HCT116 (cell line): ENCODE data around the gene IL36B. TPM values are rescaled to one million over a fixed set of nuclear protein-coding genes. Genes with fewer than 3 reads are reported as not detected.

Source experiments
- ATAC-seq: fragments of 200-7000 bp; cut with Tn5 transposase; 2 replicates; pipeline ENCODE4 v1.9.1; 2020; ENCODE audit warnings: mild to moderate bottlenecking, moderate library complexity
- BruUV-seq: library from RNA; stranded (reverse); fragments of 400-500 nt; replicated peaks from 2 replicates; lab custom pipeline; 2021; lab: Mats Ljungman, UMichigan
- CTCF ChIA-PET: fragments of 300-600 bp; sonication (Branson Sonifier 250); formaldehyde crosslinking; loops from one replicate; lab custom pipeline; 2021; ENCODE audit warnings: antibody characterized with exemption; lab: Charles Lee
- POLR2A ChIA-PET: fragments of 300-600, 350-600 bp; sonication (Branson Sonifier 250); formaldehyde crosslinking; loops from one replicate; lab custom pipeline; 2021; ENCODE audit warnings: antibody characterized with exemption; lab: Charles Lee
- RAD21 ChIA-PET, 2 experiments: fragments of 300-600 bp; sonication (Branson Sonifier 250); formaldehyde crosslinking; loops; one replicate each; lab custom pipeline; 2023; ENCODE audit warnings: low total read pairs in 2 of 2; ENCODE audit not compliant: uncharacterized antibody in 2 of 2, unreplicated experiment in 2 of 2, low non-redundant PET in 1 of 2; lab: Charles Lee
- DNase-seq: peaks from one replicate; pipeline ENCODE4 v3.0.0-alpha.2; 2010; ENCODE audit warnings: low read depth, low spot score
- H2AFZ ChIP-seq: fragments of 200-600 bp; shearing (Covaris generic), sonication (generic); 2 replicates; pipeline ENCODE4 v1.6.1; 2017; ENCODE audit warnings: low read depth, mixed run types, mixed read lengths, antibody characterized with exemption, low read length; ENCODE audit not compliant: poor library complexity, severe bottlenecking
- H3K27ac ChIP-seq: 2 replicates; pipeline ENCODE4 v1.5.1; 2012; ENCODE audit warnings: low read depth, low read length
- H3K27me3 ChIP-seq: fragments of 200-600 bp; sonication (generic); 2 replicates; pipeline ENCODE4 v1.6.1; 2016; ENCODE audit warnings: mixed run types, low read length, mixed read lengths; ENCODE audit not compliant: insufficient read depth
- H3K36me3 ChIP-seq, 2 experiments: fragments of 200-500 bp in 1 of 2; fragments of 200-600 bp in 1 of 2; sonication (Bioruptor generic) in 1 of 2; sonication (generic) in 1 of 2; 2 replicates each; pipeline versions ENCODE4 v1.5.1 to v1.6.1; 2014 to 2016; ENCODE audit warnings: low read length in 2 of 2, inconsistent platforms in 1 of 2, mixed read lengths in 1 of 2, mixed run types in 1 of 2; ENCODE audit not compliant: insufficient read depth in 2 of 2, control insufficient read depth in 1 of 2
- H3K4me1 ChIP-seq, 2 experiments: fragments of 200-600 bp in 1 of 2; sonication (generic) in 1 of 2; 2 replicates each; pipeline versions ENCODE4 v1.5.1 to v1.6.1; 2012 to 2017; ENCODE audit warnings: low read length in 2 of 2, inconsistent platforms in 1 of 2, mild to moderate bottlenecking in 1 of 2, mixed read lengths in 1 of 2, mixed run types in 1 of 2, moderate library complexity in 1 of 2; ENCODE audit not compliant: insufficient read depth in 2 of 2, control insufficient read depth in 1 of 2
- H3K4me2 ChIP-seq: fragments of 200-600 bp; sonication (generic); 2 replicates; pipeline ENCODE4 v1.6.1; 2017; ENCODE audit warnings: mixed run types, low read length, mixed read lengths
- H3K4me3 ChIP-seq, 2 experiments: fragments of 200-600 bp in 1 of 2; sonication (generic) in 1 of 2; replicated peaks in 1 of 2; 2 replicates each; pipeline ENCODE4 v1.5.1; 2011 to 2016; ENCODE audit warnings: low read length in 2 of 2, control low read depth in 1 of 2, low read depth in 1 of 2, mild to moderate bottlenecking in 1 of 2, mixed read lengths in 1 of 2, mixed run types in 1 of 2
- H3K79me2 ChIP-seq: fragments of 200-600 bp; sonication (generic); 2 replicates; pipeline ENCODE4 v1.6.1; 2017; ENCODE audit warnings: mild to moderate bottlenecking, mixed run types, low read length, moderate library complexity, mixed read lengths; ENCODE audit not compliant: insufficient read depth
- H3K9ac ChIP-seq: fragments of 200-600 bp; sonication (generic); 2 replicates; pipeline ENCODE4 v1.6.1; 2016; ENCODE audit warnings: low read length, mixed read lengths
- H3K9me2 ChIP-seq: fragments of 200-600 bp; sonication (generic), shearing (Covaris generic); 2 replicates; pipeline ENCODE4 v1.6.1; 2017; ENCODE audit warnings: mixed run types, mild to moderate bottlenecking, moderate library complexity; ENCODE audit not compliant: insufficient read depth
- H3K9me3 ChIP-seq, 2 experiments: fragments of 200-500 bp in 1 of 2; fragments of 200-600 bp in 1 of 2; sonication (Bioruptor generic) in 1 of 2; sonication (generic) in 1 of 2; 2 replicates each; pipeline ENCODE4 v1.6.1; 2014 to 2017; ENCODE audit warnings: low read length in 2 of 2, mixed read lengths in 2 of 2, inconsistent platforms in 1 of 2, low read depth in 1 of 2, mild to moderate bottlenecking in 1 of 2, mixed run types in 1 of 2, moderate library complexity in 1 of 2; ENCODE audit not compliant: control insufficient read depth in 1 of 2, insufficient read depth in 1 of 2
- H4K20me1 ChIP-seq: fragments of 200-600 bp; sonication (generic), shearing (Covaris generic); 2 replicates; pipeline ENCODE4 v1.6.1; 2017; ENCODE audit warnings: mixed run types, mild to moderate bottlenecking, moderate library complexity; ENCODE audit not compliant: insufficient read depth
- ATF3 ChIP-seq: IDR thresholded peaks from 2 replicates; pipeline ENCODE4 v1.6.1; 2012
- CEBPB ChIP-seq: IDR thresholded peaks from 2 replicates; pipeline ENCODE4 v1.6.1; 2012; ENCODE audit warnings: low read depth
- EGR1 ChIP-seq: IDR thresholded peaks from 2 replicates; pipeline ENCODE4 v1.6.1; 2012; ENCODE audit warnings: low read depth
- ELF1 ChIP-seq: IDR thresholded peaks from 2 replicates; pipeline ENCODE4 v1.6.1; 2012; ENCODE audit warnings: low read depth, borderline replicate concordance
- EZH2 ChIP-seq: fragments of 200-600 bp; sonication (generic); IDR thresholded peaks from 2 replicates; pipeline ENCODE4 v1.6.1; 2017; ENCODE audit warnings: antibody characterized with exemption, mixed run types
- JUND ChIP-seq: IDR thresholded peaks from 2 replicates; pipeline ENCODE4 v1.6.1; 2012
- MAX ChIP-seq: IDR thresholded peaks from 2 replicates; pipeline ENCODE4 v1.6.1; 2012
- POLR2A ChIP-seq: IDR thresholded peaks from 2 replicates; pipeline ENCODE4 v1.7.0; 2011; ENCODE audit warnings: borderline replicate concordance; ENCODE audit not compliant: insufficient read depth, insufficient read length; ENCODE audit errors: extremely low read depth
- POLR2AphosphoS5 ChIP-seq: IDR thresholded peaks from 2 replicates; pipeline ENCODE4 v1.6.1; 2011; ENCODE audit warnings: mild to moderate bottlenecking, low read depth, low read length, moderate library complexity
- RAD21 ChIP-seq: IDR thresholded peaks from 2 replicates; pipeline ENCODE4 v1.6.1; 2012; ENCODE audit warnings: low read depth, mild to moderate bottlenecking
- SIN3A ChIP-seq: IDR thresholded peaks from 2 replicates; pipeline ENCODE4 v1.6.1; 2012; ENCODE audit warnings: low read depth
- YY1 ChIP-seq: IDR thresholded peaks from 2 replicates; pipeline ENCODE4 v1.6.1; 2011; ENCODE audit warnings: low read length, low read depth, moderate library complexity, mild to moderate bottlenecking; ENCODE audit not compliant: insufficient replicate concordance; ENCODE audit errors: extremely low read depth
- intact Hi-C: fragments of 100-400 bp; cut with micrococcal nuclease; formaldehyde crosslinking; loops from 2 replicates; pipeline ENCODE4 v1.10.0; 2022
- total RNA-seq: library from RNA; stranded (reverse); gene quantifications from one replicate; pipeline ENCODE4 v1.2.1, GENCODE V29; 2021; ENCODE audit not compliant: unreplicated experiment

IL36B gene
- total RNA-seq, 1 experiment from 2014 or later = not detected

- no peaks in the 10 kb centered on the region for H3K36me3 ChIP-seq
- BruUV-seq = no TSS peak
- H3K27ac ChIP-seq = no peak within 1 kb of the TSS
- H3K9ac ChIP-seq = no peak within 1 kb of the TSS
- no peak within 1 kb of the TSS for H3K4me2 ChIP-seq
- H3K4me3 ChIP-seq = no peak within 1 kb of the TSS
- POLR2A ChIA-PET = no interaction called here
- no peaks in the 10 kb centered on the region for H3K9me3 ChIP-seq
- no peaks in the 10 kb centered on the region for H4K20me1 ChIP-seq
- H2AFZ ChIP-seq = no peak within 1 kb of the TSS
- ATAC-seq (no peak), DNase-seq (no peak)
- CTCF ChIA-PET = no interaction called here
- RAD21 ChIA-PET = no interaction called here
- no peaks in the 10 kb centered on the region for H3K79me2 ChIP-seq
- intact Hi-C loops = no loop called here
- no peaks in the 10 kb centered on the region for H3K9me2 ChIP-seq
- peaks cover 16% of the 10 kb centered on the region for H3K27me3 ChIP-seq
- no peaks in the 10 kb centered on the region for H3K4me1 ChIP-seq
- TF ChIP-seq SIN3A = no peak
- TF ChIP-seq MAX = no peak
- TF ChIP-seq ELF1 = no peak
- no peak for TF ChIP-seq POLR2AphosphoS5
- TF ChIP-seq EGR1 = no peak
- TF ChIP-seq ATF3 = no peak
- no peak for TF ChIP-seq YY1
- no peak for TF ChIP-seq CEBPB
- TF ChIP-seq JUND = no peak
- TF ChIP-seq POLR2A = no peak
- no peak for TF ChIP-seq RAD21
- no peak for TF ChIP-seq EZH2
Measured at GRCh38 chr2:112977559-112978056, 75.1 kb downstream of the IL36B start, which contains the start of gene IL36G. IL36G (plus strand) TSS chr2:112978006; CDS start chr2:112978639, 633 bp downstream.

Other genes starting within 250 kb of the IL36B start
- gene IL1B, start 216.1 kb downstream of the IL36B start, total RNA-seq = not detected
- gene IL37, start 141.7 kb downstream of the IL36B start, total RNA-seq = not detected
- gene IL36G, start 74.9 kb downstream of the IL36B start, total RNA-seq = not detected
- not detected for gene IL36A, start 47.4 kb downstream of the IL36B start, total RNA-seq
- gene IL36RN, start 6.3 kb upstream of the IL36B start, total RNA-seq = not detected
- gene IL1F10, start 15.1 kb upstream of the IL36B start, total RNA-seq = not detected
- gene IL1RN, start 74.7 kb upstream of the IL36B start, total RNA-seq = 0.25 TPM
- gene PSD4, start 121.1 kb upstream of the IL36B start, total RNA-seq = 12.6 TPM
- 4.4 TPM for gene PAX8, start 226.1 kb upstream of the IL36B start, total RNA-seq